ENCODE results near the gene HOXC13. TPM values are rescaled to one million over a fixed set of nuclear protein-coding genes. Genes with fewer than 3 reads are reported as not detected.

Gene HOXC13
- total RNA-seq, 2 experiments from 2014 or later: not detected

DNA sequence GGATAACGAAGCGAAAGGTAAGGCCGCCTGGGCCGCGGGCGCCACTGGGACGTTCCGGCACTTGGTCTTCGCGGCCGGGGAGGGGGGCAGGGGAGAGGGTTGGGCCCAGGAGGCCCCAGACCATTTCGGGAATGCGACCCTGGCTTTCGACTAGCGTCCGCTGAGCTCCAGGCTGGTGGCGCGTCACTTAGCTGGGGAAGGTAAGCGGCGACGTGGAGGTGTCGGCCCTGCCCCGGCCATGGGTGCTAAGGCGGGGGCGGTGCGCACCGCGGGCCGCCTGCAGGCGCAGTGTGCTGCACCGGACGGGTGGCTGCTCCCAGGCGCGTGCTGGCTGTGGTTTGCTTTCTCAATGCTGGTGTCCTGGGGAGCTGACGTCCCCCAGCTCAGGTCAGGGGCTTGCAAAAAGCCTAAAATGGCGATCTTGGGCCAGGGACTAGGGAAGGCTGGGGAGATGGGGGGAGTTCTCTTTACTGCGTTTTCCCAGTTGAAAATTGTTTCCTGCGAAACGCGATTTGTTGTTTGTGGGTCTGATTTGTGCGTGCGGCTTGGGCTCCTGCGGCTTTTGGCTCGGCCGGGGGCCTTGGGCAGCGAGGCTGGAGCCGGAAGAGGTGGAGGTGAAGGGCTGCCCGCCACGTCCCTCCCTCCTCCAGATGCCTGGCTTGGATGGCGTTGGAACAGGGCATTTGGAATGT is 47.5 kb downstream of the HOXC13 start:
- no peaks in the 10 kb centered on the region for H3K9me3 Mint-ChIP-seq
- H3K36me3 Mint-ChIP-seq (ENCODE audit: low read depth): no peaks in the 10 kb centered on the region
- ChIA-PET POLR2A (interaction anchor here (1.0 to 2.4 kb wide), 3 partner anchors 10 to 21 kb away, joined by 3 to 9 read pairs (median 3); partner anchors contain the start of gene HOXC9), CTCF (interaction anchor here (1.0 to 5.8 kb wide), 22 partner anchors 10 to 284 kb away, joined by 3 to 58 read pairs (median 6); partner anchors contain the start of genes HOXC13, HOXC5, HOXC8 and HOXC9)
- peak; percentile 39 for DNase-seq
- H3K27ac Mint-ChIP-seq: no peak overlapping the region
- intact Hi-C loops (cut with micrococcal nuclease): loop anchor here (5.0 kb wide), 1 partner anchor 41 kb away; the partner anchor contains the start of gene HOXC6
- no peak overlapping the region for H3K4me3 Mint-ChIP-seq
- TF ChIP-seq, protein P1, sequence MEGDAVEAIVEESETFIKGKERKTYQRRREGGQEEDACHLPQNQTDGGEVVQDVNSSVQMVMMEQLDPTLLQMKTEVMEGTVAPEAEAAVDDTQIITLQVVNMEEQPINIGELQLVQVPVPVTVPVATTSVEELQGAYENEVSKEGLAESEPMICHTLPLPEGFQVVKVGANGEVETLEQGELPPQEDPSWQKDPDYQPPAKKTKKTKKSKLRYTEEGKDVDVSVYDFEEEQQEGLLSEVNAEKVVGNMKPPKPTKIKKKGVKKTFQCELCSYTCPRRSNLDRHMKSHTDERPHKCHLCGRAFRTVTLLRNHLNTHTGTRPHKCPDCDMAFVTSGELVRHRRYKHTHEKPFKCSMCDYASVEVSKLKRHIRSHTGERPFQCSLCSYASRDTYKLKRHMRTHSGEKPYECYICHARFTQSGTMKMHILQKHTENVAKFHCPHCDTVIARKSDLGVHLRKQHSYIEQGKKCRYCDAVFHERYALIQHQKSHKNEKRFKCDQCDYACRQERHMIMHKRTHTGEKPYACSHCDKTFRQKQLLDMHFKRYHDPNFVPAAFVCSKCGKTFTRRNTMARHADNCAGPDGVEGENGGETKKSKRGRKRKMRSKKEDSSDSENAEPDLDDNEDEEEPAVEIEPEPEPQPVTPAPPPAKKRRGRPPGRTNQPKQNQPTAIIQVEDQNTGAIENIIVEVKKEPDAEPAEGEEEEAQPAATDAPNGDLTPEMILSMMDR (IDR thresholded peaks at IDR 0.05): no peak
- H3K27me3 Mint-ChIP-seq: peaks cover 90% of the 10 kb centered on the region
- H3K4me1 Mint-ChIP-seq (ENCODE audit: low read depth): peaks cover 29% of the 10 kb centered on the region
- ATAC-seq: peak; percentile 41

DNA sequence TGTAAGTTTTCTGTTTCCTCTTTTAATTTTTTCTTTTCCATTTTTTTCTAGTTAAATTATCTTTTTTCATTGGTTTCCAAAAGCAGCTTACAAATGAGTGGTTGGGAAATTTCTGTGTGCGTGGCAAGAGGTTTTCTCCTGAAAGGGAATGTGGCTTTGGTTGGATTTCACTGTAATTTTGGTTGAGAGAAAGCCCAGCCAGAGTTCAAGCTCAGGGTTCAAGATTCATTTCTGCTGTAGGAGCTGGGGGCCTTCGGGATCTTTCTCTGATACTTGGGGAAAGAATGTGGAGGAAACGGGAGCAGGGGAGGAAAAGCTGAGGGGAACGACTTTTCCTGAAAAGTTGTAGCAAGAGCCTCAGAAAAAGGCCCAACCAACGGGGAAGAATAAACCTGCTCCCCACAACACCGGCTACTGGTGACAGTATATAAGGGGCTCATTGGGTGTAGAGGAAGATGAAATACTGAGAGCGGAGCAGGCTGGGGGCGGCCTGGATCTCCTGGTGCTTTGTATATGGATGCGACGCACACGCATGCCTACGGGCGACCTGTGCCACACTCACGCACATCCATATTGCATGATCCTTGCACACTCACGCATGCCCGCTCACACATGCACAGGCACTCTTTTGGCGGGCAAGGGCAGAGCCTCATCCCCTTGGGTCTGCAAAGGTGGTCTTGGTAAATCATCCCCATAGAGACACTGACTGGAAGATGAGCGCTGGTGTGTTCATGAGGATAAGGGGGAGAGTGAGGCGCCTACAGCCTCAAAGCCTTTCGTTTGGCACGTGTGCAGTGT is 48.3 kb downstream of the HOXC13 start:
- Mint-ChIP-seq H3K36me3 (ENCODE audit: low read depth) (no peaks in the 10 kb centered on the region), H3K27me3 (peaks cover 90% of the 10 kb centered on the region), H3K9me3 (no peaks in the 10 kb centered on the region), H3K4me1 (ENCODE audit: low read depth) (peaks cover 29% of the 10 kb centered on the region), H3K27ac (no peak overlapping the region), H3K4me3 (no peak overlapping the region)
- ATAC-seq (no peak), DNase-seq (no peak)
- ChIA-PET POLR2A (interaction anchor here (1.0 to 2.4 kb wide), 3 partner anchors 9 to 20 kb away, joined by 3 to 9 read pairs (median 3); partner anchors contain the start of gene HOXC9), CTCF (interaction anchor here (1.2 to 5.8 kb wide), 13 partner anchors 11 to 230 kb away, joined by 4 to 58 read pairs (median 25); partner anchors contain the start of genes HOXC5, HOXC8, HOXC9 and SMUG1)
- TF ChIP-seq, protein P1 (IDR thresholded peaks at IDR 0.05): no peak
- intact Hi-C loops (cut with micrococcal nuclease): loop anchor here (5.0 kb wide), 1 partner anchor 40 kb away; the partner anchor contains the start of gene HOXC6

DNA sequence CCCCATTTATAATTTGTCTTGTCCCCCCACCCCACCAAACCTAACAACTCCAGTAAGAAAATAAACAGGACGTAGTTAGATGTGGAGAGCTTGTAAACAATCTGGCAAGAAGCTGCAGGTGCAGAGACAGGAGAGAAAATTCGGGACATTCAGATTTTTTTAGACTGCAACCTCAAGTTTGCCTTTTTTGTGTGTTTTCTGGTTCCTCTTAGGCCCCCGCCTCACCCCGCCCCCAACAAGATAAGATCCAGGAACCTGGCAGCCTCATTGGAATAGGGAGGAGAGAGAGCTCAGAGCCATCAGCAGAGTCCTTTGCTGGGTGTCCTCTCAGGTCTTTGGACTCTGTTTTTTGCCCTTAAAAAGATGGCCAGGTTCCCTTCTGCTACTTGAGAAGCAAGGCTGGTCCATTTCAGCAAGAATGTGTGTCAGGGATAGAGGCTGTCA is 49.2 kb downstream of the HOXC13 start:
- DNase-seq (no peak), ATAC-seq (no peak)
- ChIA-PET POLR2A (no interaction called here), CTCF (interaction anchor here (0.9 to 5.8 kb wide), 17 partner anchors 11 to 242 kb away, joined by 3 to 58 read pairs (median 4); partner anchors contain the start of genes HOXC5, HOXC8 and HOXC9)
- intact Hi-C loops (cut with micrococcal nuclease): loop anchor here (5.0 kb wide), 1 partner anchor 39 kb away; the partner anchor contains the start of gene HOXC6
- Mint-ChIP-seq H3K4me1 (ENCODE audit: low read depth) (peaks cover 33% of the 10 kb centered on the region), H3K27ac (no peak overlapping the region), H3K4me3 (no peak overlapping the region), H3K9me3 (no peaks in the 10 kb centered on the region), H3K27me3 (peaks cover 90% of the 10 kb centered on the region), H3K36me3 (ENCODE audit: low read depth) (no peaks in the 10 kb centered on the region)
- TF ChIP-seq, protein P1 (IDR thresholded peaks at IDR 0.05): no peak

DNA sequence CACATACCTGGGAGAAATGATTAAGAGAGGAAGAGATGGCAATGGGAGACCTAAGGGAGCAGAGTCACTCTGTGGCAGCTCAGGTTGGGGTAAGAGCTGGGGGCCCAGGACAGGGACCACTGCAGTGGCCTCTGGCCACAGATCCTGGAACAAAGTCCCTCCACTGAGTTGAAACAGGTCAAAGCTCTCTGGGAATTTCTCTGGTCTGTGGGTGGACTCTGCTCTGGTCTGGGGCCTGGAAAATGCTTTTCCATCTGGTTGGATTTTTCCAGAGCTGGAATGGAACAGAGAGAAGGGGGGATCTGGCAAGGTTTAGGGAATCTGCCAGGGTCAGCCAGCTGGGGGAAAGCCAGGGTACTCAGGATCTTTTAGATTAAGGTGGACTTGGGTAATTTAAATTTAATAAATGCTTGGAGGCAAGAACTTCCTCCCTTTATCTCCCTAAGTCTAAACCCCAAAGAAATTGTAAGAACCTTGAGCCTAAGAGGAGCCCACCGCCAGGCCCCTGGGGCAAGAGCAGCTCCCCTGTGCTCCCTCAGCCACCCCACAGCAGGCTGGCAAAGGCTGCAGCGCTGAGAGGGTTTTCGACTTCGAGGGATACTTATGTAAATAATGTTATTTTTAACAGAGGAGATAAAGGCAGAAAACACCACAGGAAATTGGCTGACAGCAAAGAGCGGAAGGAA is 50.1 kb downstream of the HOXC13 start:
- no peak overlapping the region for H3K4me3 Mint-ChIP-seq
- ATAC-seq: no peak
- intact Hi-C loops (cut with micrococcal nuclease): loop anchor here (5.0 kb wide), 1 partner anchor 39 kb away; the partner anchor contains the start of gene HOXC6
- peaks cover 90% of the 10 kb centered on the region for H3K27me3 Mint-ChIP-seq
- ChIA-PET CTCF (interaction anchor here (0.8 to 5.8 kb wide), 18 partner anchors 11 to 243 kb away, joined by 3 to 58 read pairs (median 4); partner anchors contain the start of genes HOXC5, HOXC8 and HOXC9), POLR2A (no interaction called here)
- H3K36me3 Mint-ChIP-seq (ENCODE audit: low read depth): no peaks in the 10 kb centered on the region
- TF ChIP-seq, protein P1 (IDR thresholded peaks at IDR 0.05): no peak
- H3K4me1 Mint-ChIP-seq (ENCODE audit: low read depth): peaks cover 33% of the 10 kb centered on the region
- no peak overlapping the region for H3K27ac Mint-ChIP-seq
- H3K9me3 Mint-ChIP-seq: no peaks in the 10 kb centered on the region
- DNase-seq: no peak

All from activated CD8-positive, alpha-beta T cell treated with anti-CD3 and anti-CD28 coated beads for 36 hours (primary cell).